Measurements from ENCODE around the gene LRRC10B. TPM values are rescaled to one million over a fixed set of nuclear protein-coding genes. Genes with fewer than 3 reads are reported as not detected.

Gene LRRC10B
- total and polyA plus RNA-seq, 2 of the 8 experiments (the other 6 are each of a cell fraction or from before 2014, with no cell fraction given), result 0.47 to 0.71 TPM

DNA sequence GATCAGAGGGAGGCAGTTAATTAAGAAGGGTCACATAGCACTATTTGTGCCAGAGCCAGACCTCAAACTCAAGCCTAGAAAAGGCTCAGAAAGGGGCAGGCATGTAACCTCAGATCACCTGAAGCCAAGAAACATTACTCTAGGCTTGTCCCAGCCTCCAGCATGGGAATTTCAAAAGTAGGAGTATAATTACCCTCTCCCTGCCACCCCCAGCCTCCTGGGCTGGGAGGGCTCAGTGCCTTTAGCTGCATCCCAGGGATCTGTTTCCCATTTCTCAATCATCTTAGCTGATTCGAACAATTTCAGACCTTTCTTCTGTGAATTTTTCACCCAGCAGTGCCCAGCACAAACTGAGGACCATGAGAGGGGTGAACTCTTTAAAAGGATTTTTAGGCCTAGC lies 33.1 kb upstream of the LRRC10B start:
- no peaks in the 10 kb centered on the region for H3K9me3 ChIP-seq (ENCODE audit: insufficient read depth in 2 of 2, low read depth in 1 of 2, low read length in 1 of 2)
- no peak overlapping the region for H2BK15ac ChIP-seq (ENCODE audit: low read length)
- no peak overlapping the region for H3K18ac ChIP-seq (ENCODE audit: extremely low read depth, low read length)
- no peak overlapping the region for H4K5ac ChIP-seq (ENCODE audit: insufficient read length, low read depth, low read length)
- no peak overlapping the region for H2BK12ac ChIP-seq (ENCODE audit: low read depth, low read length)
- no peak overlapping the region for H3K4me3 ChIP-seq (ENCODE audit: extremely low read depth in 1 of 4, insufficient read depth in 2 of 4, low read depth in 3 of 4, low read length in 4 of 4)
- peaks cover 0 to 4% (median 0%) of the 10 kb centered on the region in 4 experiments; a peak in 1 of 7 replicates for H3K4me1 ChIP-seq (replicated peaks in 1 of 4; ENCODE audit: control insufficient read depth in 3 of 4, insufficient read depth in 4 of 4, low read length in 3 of 4)
- H2BK5ac ChIP-seq (ENCODE audit: low read depth, low read length), result no peak overlapping the region
- 0 out of 8 replicates have a peak, but pooled peaks cover 0 to 4% (median 0%) of the 10 kb centered on the region in 4 experiments for H3K36me3 ChIP-seq (ENCODE audit: control insufficient read depth in 2 of 4, insufficient read depth in 4 of 4, low read length in 3 of 4)
- no peaks in the 10 kb centered on the region for H3K79me1 ChIP-seq (ENCODE audit: low read depth, low read length)
- H3K14ac ChIP-seq (ENCODE audit: insufficient read length), result no peak overlapping the region
- H3K4ac ChIP-seq (replicated peaks; ENCODE audit: insufficient read length, low read depth, low read length), result no peak overlapping the region
- DNase-seq (ENCODE audit: low read depth in 1 of 2, low spot score in 2 of 2) (no peak), FAIRE-seq (no peak)
- H4K91ac ChIP-seq (replicated peaks; ENCODE audit: insufficient read length, low read length), result no peak overlapping the region
- no peak overlapping the region for H3K56ac ChIP-seq (replicated peaks; ENCODE audit: insufficient read length, low read depth, low read length)
- H2AFZ ChIP-seq (ENCODE audit: low read length), result no peak overlapping the region
- 85% methylated on average over 1 of the region's 1 CpG; no CpG with 5 or more reads in 1 of the 2 experiments for WGBS, 2 experiments (ENCODE audit: extremely low coverage in 1 of 2, insufficient coverage in 1 of 2, insufficient read length in 1 of 2, insufficient replicate concordance in 2 of 2, low coverage in 1 of 2, low lambda C conversion rate in 2 of 2, missing lambda C conversion rate in 1 of 2)
- no peak overlapping the region for H3K9ac ChIP-seq (replicated peaks in 1 of 4; ENCODE audit: extremely low read depth in 1 of 4, low read depth in 3 of 4, low read length in 3 of 4)
- no peaks in the 10 kb centered on the region for H3K27me3 ChIP-seq (replicated peaks in 1 of 4; ENCODE audit: control insufficient read depth in 3 of 4, extremely low read depth in 1 of 4, insufficient read depth in 3 of 4, low read length in 3 of 4)
- peaks cover 0 to 2% of the 10 kb centered on the region in 2 experiments for H4K20me1 ChIP-seq (replicated peaks in 1 of 2; ENCODE audit: control insufficient read depth in 1 of 2, insufficient read depth in 2 of 2, low read length in 2 of 2)
- H2AK5ac ChIP-seq (ENCODE audit: low read depth, low read length), result no peak overlapping the region
- TF ChIP-seq ZNF274 (IDR thresholded peaks at IDR 0.05; ENCODE audit: borderline replicate concordance, extremely low read depth, low read length) (no peak), SP2 (IDR thresholded peaks at IDR 0.05; ENCODE audit: low read length) (no peak), KDM4A (IDR thresholded peaks at IDR 0.05; ENCODE audit: low read depth, low read length, severe bottlenecking) (no peak), RXRA (IDR thresholded peaks at IDR 0.05; ENCODE audit: insufficient read depth, low read depth, low read length) (no peak), CBX8 (IDR thresholded peaks at IDR 0.05; ENCODE audit: borderline replicate concordance, low read depth, low read length) (no peak), NANOG (IDR thresholded peaks at IDR 0.05; ENCODE audit: insufficient read depth, low read depth, low read length, poor library complexity, severe bottlenecking) (no peak)
- CTCF ChIA-PET (ENCODE audit: partially characterized antibody), result interaction anchor here (0.7 to 57.8 kb wide), 16 partner anchors 9 to 258 kb away, joined by 3 to 2106 read pairs (median 8); partner anchors contain the start of gene LRRC10B
- H2BK20ac ChIP-seq (ENCODE audit: low read length), result no peak overlapping the region
- no peak overlapping the region for H3K23ac ChIP-seq (ENCODE audit: insufficient read length)
- no peak overlapping the region for H3K4me2 ChIP-seq (ENCODE audit: insufficient read depth in 1 of 2, low read depth in 2 of 2, low read length in 2 of 2)
- no peak overlapping the region for H2BK120ac ChIP-seq (replicated peaks; ENCODE audit: low read depth, low read length)
- no peak overlapping the region for H4K8ac ChIP-seq (ENCODE audit: extremely low read depth, insufficient read depth, low read length)
- no peaks in the 10 kb centered on the region for H3K79me2 ChIP-seq (ENCODE audit: control insufficient read depth in 1 of 2, insufficient read depth in 2 of 2, low read length in 2 of 2)
- H3K27ac ChIP-seq (ENCODE audit: low read depth, low read length), result no peak overlapping the region
- POLR2A ChIA-PET (ENCODE audit: partially characterized antibody), result interaction anchor here (1.3 to 2.6 kb wide), 4 partner anchors 12 to 154 kb away, joined by 3 to 11 read pairs (median 7); partner anchors contain the start of genes CPSF7 and SDHAF2
- H3K23me2 ChIP-seq (ENCODE audit: low read depth, low read length), result no peaks in the 10 kb centered on the region
